Stimulated activated naive CD8-positive, alpha-beta T cell treated with anti-CD3 and anti-CD28 coated beads, Interleukin-15, Interleukin-2, amounts not matched to agents 100 U/mL and 50 U/mL, for 24 hours (primary cell): ENCODE measurements around the gene HMGXB3.
A peak's percentile ranks its signal among the peaks of the same experiment; 100 is the strongest.
"Not testable (repeated sequence)": the region's sequence is repeated elsewhere in the genome, so short reads cannot be mapped to it uniquely, and the experiment has no call there.

Experiments used
- ATAC-seq: fragments of 150-1000 bp; cut with Tn5 transposase; one replicate; pipeline ENCODE4 v1.10.0; 2021
- DNase-seq: peaks from one replicate; pipeline ENCODE4 v3.0.0; 2021

The HMGXB3 gene

DNA sequence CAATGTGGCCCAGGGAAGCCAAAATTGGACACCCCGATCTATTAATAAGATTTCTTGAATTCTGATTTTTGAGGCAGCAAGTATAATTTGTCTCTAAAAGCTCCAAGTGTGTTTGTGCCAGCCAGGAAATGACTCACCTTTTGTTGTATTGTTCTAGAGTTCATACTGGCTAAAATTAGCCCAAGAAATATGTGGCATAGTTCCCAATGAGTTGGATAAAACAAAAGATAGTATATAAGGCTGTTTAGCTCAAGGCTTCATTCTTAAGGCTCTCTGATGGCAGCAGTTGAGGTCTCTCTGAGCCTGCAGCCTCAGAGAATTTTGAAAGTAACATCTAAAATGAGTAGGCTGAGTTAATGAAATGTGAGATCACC is 21.6 kb downstream of the HMGXB3 start:
- no peak for DNase-seq
- ATAC-seq: no peak

DNA sequence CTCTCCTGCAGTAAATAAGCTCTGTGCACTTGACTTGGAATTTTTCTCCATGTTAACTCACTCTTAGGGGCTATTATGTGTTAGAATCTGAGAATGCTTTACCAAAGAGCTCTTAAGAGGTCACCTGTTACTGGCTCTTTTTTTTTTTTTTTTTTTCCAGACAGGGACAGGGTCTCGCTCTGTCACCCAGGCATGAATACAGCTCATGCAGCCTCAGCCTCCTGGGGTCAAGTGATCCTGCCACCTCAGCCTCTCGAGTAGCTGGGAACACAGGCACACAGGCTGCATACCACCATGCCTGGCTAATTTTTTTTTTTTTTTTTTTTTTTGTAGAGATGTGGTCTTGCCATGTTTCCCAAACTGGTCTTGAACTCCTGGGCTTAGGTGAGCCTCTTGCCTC is 22.1 kb downstream of the HMGXB3 start:
- ATAC-seq: no peak
- DNase-seq: no peak

DNA sequence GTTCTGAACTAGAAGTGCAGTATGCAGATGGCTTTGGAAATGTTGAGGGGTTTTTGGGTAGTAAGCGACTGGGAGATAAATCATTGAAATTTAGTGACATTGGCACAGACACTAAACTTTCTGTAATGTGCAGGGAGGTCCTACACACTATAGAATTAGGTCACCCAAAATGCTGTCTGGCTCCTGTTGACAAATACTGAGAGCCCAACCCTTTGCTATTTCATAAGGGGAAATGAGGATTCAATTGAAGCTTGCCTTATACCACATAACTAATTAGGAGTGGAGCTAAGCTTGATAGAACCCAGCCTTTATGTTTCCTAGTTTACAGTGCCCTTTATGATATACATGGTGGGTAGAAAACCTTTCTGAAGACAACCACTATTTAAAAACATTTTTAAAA is 22.6 kb downstream of the HMGXB3 start:
- no peak for ATAC-seq
- DNase-seq: no peak

- ATAC-seq (no peak), DNase-seq (no peak)
Observed at GRCh38 chr5:150024346-150024984, 23.9 kb downstream of the HMGXB3 start.

DNA sequence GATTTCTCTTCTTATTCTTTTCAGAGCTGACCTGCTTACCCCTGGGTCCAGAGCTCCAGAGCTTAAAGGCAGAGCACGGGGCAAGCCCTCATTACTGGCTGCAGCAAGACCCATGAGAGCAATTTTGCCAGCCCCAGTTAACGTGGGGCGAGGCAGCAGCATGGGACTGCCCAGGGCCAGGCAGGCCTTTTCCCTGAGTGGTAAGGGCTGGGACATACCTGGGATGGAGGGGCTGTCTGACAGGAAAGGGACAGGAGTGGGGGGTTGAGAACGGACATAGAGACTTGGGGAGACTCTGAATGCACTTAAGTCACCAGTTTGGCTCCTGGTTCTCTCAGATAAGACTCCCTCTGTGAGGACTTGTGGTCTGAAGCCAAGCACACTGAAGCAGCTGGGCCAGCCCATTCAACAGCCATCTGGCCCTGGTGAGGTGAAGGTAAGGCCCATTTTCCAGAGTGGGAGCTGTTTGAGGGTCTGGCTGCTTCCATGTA is 26.2 kb downstream of the HMGXB3 start:
- ATAC-seq: no peak

GRCh38 chr5:150028047-150028446 is 27.5 kb downstream of the HMGXB3 start:
- not testable (repeated sequence) for DNase-seq, ATAC-seq

More for the DNA sequence above, 26.2 kb downstream of the HMGXB3 start:
- DNase-seq: no peak

- DNase-seq (no peak), ATAC-seq (no peak)
Observed at GRCh38 chr5:150033334-150033733, 32.8 kb downstream of the HMGXB3 start.

- DNase-seq (no peak), ATAC-seq (no peak)
Observed at GRCh38 chr5:150034662-150035061, 34.1 kb downstream of the HMGXB3 start.

- ATAC-seq: peak; percentile 49
- no peak for DNase-seq
Observed at GRCh38 chr5:150035139-150035895, 34.8 kb downstream of the HMGXB3 start.

DNA sequence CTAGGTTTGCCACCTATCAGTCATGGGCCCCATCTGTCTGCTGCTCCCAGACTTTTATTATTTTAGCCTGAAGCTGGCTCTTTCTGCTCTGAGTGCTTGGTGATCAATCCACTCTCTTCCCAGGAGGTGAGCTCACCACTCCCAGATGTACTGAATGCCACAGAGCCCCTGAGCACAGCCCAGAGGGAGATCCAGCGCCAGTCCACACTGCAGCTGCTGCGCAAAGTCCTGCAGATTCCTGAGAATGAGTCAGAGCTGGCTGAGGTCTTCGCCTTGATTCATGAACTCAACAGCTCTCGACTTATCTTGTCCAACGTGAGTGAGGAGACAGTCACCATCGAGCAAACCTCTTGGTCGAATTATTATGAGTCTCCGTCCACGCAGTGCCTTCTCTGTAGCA is 36.0 kb downstream of the HMGXB3 start:
- DNase-seq (no peak), ATAC-seq (no peak)

- no peak for ATAC-seq
- no peak for DNase-seq
Observed at GRCh38 chr5:150038547-150038946, 38.0 kb downstream of the HMGXB3 start.

DNA sequence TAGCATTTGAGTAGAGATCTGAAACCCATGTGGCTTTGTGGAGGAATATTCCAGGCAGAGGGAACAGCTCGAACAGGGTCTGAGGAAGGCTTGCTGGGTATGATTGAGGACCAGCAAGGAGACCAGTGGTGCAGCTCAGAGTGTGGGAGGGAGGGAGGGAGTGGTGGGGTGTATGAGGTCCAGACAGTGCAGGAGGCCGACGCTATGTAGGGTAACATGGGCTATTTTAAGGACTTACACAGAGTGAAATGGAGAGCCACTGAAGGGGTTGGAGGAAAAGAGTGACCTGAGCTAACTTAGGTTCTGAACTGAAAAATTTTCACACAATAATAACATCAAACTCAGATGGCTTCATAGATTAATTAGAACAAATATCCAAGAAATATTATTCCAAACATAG is 41.9 kb downstream of the HMGXB3 start:
- DNase-seq (no peak), ATAC-seq (no peak)

DNA sequence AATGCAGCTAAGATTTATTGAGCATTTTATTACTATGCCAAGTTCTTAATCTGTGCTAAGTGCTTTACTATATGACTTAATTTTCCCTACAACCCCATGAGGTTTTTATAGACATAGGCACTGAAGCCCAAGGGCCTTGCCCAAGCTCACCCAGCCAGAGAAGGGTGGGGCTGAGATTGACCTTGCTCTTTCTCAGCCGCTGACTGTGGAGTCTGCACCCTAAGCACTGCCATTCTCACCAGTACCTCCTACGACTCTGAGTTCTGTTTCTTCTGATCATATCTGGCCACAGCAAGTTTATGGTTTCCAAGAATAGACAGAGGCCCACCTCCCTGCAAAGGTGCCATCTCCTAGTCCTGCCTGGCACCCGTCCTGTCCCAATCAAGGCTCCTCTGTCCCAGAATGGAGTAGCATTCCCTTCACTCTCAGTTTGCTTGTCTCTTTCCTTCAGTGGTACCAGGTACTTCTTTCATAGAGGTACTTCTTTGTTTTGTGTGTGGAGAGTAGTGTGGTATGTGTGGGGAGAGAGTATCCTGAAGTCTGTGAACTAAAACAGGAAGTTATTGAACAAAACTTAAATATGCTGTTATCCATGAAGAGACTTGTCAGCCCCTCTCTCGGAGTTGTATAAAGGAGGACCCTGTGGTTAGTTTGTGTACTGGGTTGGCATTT is 43.3 kb downstream of the HMGXB3 start:
- peak; percentile 28 for ATAC-seq
- DNase-seq: no peak

DNA sequence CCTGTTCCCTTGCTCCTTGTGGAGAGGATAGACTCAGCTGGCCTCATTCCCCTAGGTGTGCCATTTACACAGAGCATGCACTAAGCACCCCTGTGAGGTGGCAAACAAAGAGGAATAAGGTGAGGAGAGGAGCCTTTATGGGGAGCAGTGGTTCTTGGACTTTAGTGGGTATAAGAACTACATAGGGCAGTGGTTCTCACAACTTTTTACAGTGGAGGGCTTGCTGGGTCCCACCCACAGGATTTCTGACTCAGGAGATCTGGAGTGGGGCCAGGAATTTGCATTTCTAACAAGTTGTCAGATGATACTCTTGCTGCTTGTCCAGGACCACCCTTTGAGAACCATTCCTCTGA is 43.8 kb downstream of the HMGXB3 start:
- ATAC-seq (no peak), DNase-seq (no peak)

- no peak for DNase-seq
- ATAC-seq: no peak
Observed at GRCh38 chr5:150044712-150045111, 44.2 kb downstream of the HMGXB3 start.

GRCh38 chr5:150045549-150045948 is 45.0 kb downstream of the HMGXB3 start:
- DNase-seq (no peak), ATAC-seq (no peak)

GRCh38 chr5:150046031-150046430 is 45.5 kb downstream of the HMGXB3 start:
- ATAC-seq (no peak), DNase-seq (no peak)

- DNase-seq, ATAC-seq: not testable (repeated sequence)
Observed at GRCh38 chr5:150050172-150050811, 49.8 kb downstream of the HMGXB3 start.

- DNase-seq (no peak), ATAC-seq (no peak)
Observed at GRCh38 chr5:150051657-150052195, 51.2 kb downstream of the HMGXB3 start.

DNA sequence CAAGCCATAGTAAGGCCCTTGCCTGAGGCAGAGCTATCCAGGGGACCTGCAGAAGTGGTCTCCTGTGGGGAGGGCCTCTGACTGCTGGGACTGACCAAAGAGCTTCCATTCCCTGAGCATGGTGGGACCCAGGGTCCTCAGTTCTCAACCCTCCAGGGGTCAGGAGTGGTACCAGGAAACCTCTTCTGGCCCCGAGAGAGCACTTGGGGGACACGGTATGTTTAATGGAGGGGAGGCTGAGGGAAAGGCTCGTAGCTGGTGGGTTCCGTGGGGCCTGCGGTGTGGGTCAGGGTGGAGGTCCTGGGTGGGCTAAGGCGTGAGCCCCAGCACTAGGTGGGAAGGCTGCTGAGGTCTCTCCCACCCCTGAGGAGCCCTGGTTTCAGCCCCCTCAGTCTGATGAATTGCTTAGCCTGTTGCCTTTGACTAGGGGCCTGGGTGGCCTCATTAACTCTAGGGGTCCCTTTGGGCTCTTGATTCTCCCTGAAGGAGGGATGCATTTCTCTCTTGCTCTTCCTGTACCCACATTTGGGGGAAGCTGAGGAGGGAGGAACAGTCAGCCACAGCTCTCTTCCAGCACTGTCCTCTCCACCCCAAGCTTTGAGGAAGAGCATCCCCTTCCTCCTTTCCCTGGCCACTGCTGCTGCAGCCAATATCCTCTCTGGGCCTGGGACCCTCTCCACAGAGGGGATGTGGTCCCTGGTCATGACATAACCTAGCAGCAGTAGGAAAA is 51.9 kb downstream of the HMGXB3 start:
- no peak for DNase-seq

GRCh38 chr5:150052956-150053712 is 52.6 kb downstream of the HMGXB3 start:
- ATAC-seq (peak; percentile 19), DNase-seq (peak; percentile 11)

More for the DNA sequence above, 51.9 kb downstream of the HMGXB3 start:
- no peak for ATAC-seq
